Mesenchymal stem cell (in vitro differentiated cells and primary cell): ENCODE data around the gene OTOF.

ENCODE experiments used
- DNase-seq: peaks from one replicate; pipeline ENCODE4 v3.0.0-alpha.2; 2013
- H2AFZ ChIP-seq: one replicate; pipeline ENCODE4 v1.6.1; 2013; ENCODE audit warnings: low read depth, mild to moderate bottlenecking, control low read depth, inconsistent platforms, low read length, moderate library complexity
- H2AK5ac ChIP-seq: 2 replicates; pipeline ENCODE4 v1.6.1; 2013; ENCODE audit warnings: low read length, moderate library complexity, mild to moderate bottlenecking, inconsistent platforms; ENCODE audit not compliant: severe bottlenecking
- H2BK120ac ChIP-seq: one replicate; pipeline ENCODE4 v1.6.1; 2013; ENCODE audit warnings: low read depth, mild to moderate bottlenecking, inconsistent platforms, low read length, moderate library complexity
- H2BK12ac ChIP-seq, 2 experiments: one replicate each; pipeline ENCODE4 v1.6.1; 2013; ENCODE audit warnings: inconsistent platforms in 2 of 2, low read length in 2 of 2, mild to moderate bottlenecking in 2 of 2, moderate library complexity in 2 of 2, control low read depth in 1 of 2
- H2BK15ac ChIP-seq: one replicate; pipeline ENCODE4 v1.6.1; 2013; ENCODE audit warnings: mild to moderate bottlenecking, low read depth, inconsistent platforms; ENCODE audit not compliant: poor library complexity, severe bottlenecking
- H2BK5ac ChIP-seq: 2 replicates; pipeline ENCODE4 v1.6.1; 2013; ENCODE audit warnings: low read depth, mild to moderate bottlenecking, low read length, control low read depth, inconsistent platforms; ENCODE audit not compliant: poor library complexity, severe bottlenecking
- H3K14ac ChIP-seq, 2 experiments: one replicate each; pipeline ENCODE4 v1.6.1; 2013; ENCODE audit warnings: inconsistent platforms in 2 of 2, low read length in 2 of 2, control low read depth in 1 of 2, mild to moderate bottlenecking in 1 of 2, moderate library complexity in 1 of 2
- H3K18ac ChIP-seq, 2 experiments: one replicate each; pipeline ENCODE4 v1.6.1; 2013; ENCODE audit warnings: inconsistent platforms in 2 of 2, low read length in 2 of 2, control low read depth in 1 of 2, low read depth in 1 of 2, mild to moderate bottlenecking in 1 of 2
- H3K23ac ChIP-seq, 2 experiments: one replicate each; pipeline ENCODE4 v1.6.1; 2013; ENCODE audit warnings: inconsistent platforms in 2 of 2, low read length in 2 of 2, mild to moderate bottlenecking in 2 of 2, moderate library complexity in 2 of 2, control low read depth in 1 of 2
- H3K27ac ChIP-seq: 2 replicates; pipeline ENCODE4 v1.5.1; 2013; ENCODE audit warnings: mild to moderate bottlenecking, moderate library complexity, low read length, control low read depth, inconsistent platforms; ENCODE audit not compliant: poor library complexity, severe bottlenecking
- H3K27me3 ChIP-seq, 2 experiments: 2 replicates each; pipeline versions ENCODE4 v1.6.1 to v1.7.0; 2013; ENCODE audit warnings: low read length in 2 of 2, mild to moderate bottlenecking in 2 of 2, moderate library complexity in 2 of 2, control low read depth in 1 of 2, inconsistent platforms in 1 of 2; ENCODE audit not compliant: control insufficient read depth in 1 of 2, insufficient read depth in 1 of 2
- H3K36me3 ChIP-seq, 2 experiments: 2 replicates each; pipeline versions ENCODE4 v1.6.1 to v1.7.0; 2013; ENCODE audit warnings: low read length in 2 of 2, control low read depth in 1 of 2, inconsistent platforms in 1 of 2, low read depth in 1 of 2, mild to moderate bottlenecking in 1 of 2; ENCODE audit not compliant: insufficient read depth in 2 of 2, control insufficient read depth in 1 of 2
- H3K4ac ChIP-seq, 2 experiments: one replicate each; pipeline ENCODE4 v1.6.1; 2013; ENCODE audit warnings: inconsistent platforms in 2 of 2, low read length in 2 of 2, mild to moderate bottlenecking in 2 of 2, moderate library complexity in 2 of 2, control low read depth in 1 of 2, low read depth in 1 of 2
- H3K4me1 ChIP-seq: 2 replicates; pipeline ENCODE4 v1.6.1; 2013; ENCODE audit warnings: low read depth, low read length, control low read depth; ENCODE audit not compliant: control insufficient read depth, insufficient read depth
- H3K4me2 ChIP-seq: 2 replicates; pipeline ENCODE4 v1.6.1; 2013; ENCODE audit warnings: low read length, mild to moderate bottlenecking, inconsistent platforms; ENCODE audit not compliant: poor library complexity, severe bottlenecking
- H3K4me3 ChIP-seq, 2 experiments: 2 replicates each; pipeline versions ENCODE4 v1.5.1 to v1.7.0; 2013; ENCODE audit warnings: low read length in 2 of 2, mild to moderate bottlenecking in 2 of 2, control low read depth in 1 of 2, low read depth in 1 of 2; ENCODE audit not compliant: insufficient read depth in 1 of 2
- H3K79me1 ChIP-seq: replicated peaks from 2 replicates; pipeline ENCODE4 v1.6.1; 2013; ENCODE audit warnings: mild to moderate bottlenecking, control low read depth, low read length, inconsistent platforms; ENCODE audit not compliant: poor library complexity, severe bottlenecking
- H3K9ac ChIP-seq: 2 replicates; pipeline ENCODE4 v1.7.0; 2013; ENCODE audit warnings: mild to moderate bottlenecking, low read length, moderate library complexity
- H3K9me3 ChIP-seq: 2 replicates; pipeline ENCODE4 v1.7.0; 2013; ENCODE audit warnings: mild to moderate bottlenecking, low read length; ENCODE audit not compliant: control insufficient read depth
- H4K8ac ChIP-seq: one replicate; pipeline ENCODE4 v1.6.1; 2013; ENCODE audit warnings: inconsistent platforms, mild to moderate bottlenecking, low read length, moderate library complexity
- H4K91ac ChIP-seq: one replicate; pipeline ENCODE4 v1.6.1; 2013; ENCODE audit warnings: mild to moderate bottlenecking, low read length, inconsistent platforms
- WGBS: methylation state at CpG from one replicate; pipeline ENCODE4 v1.1.7; 2013; ENCODE audit warnings: mixed read lengths; 5-methylcytosine and 5-hydroxymethylcytosine counted together

Gene OTOF

DNA sequence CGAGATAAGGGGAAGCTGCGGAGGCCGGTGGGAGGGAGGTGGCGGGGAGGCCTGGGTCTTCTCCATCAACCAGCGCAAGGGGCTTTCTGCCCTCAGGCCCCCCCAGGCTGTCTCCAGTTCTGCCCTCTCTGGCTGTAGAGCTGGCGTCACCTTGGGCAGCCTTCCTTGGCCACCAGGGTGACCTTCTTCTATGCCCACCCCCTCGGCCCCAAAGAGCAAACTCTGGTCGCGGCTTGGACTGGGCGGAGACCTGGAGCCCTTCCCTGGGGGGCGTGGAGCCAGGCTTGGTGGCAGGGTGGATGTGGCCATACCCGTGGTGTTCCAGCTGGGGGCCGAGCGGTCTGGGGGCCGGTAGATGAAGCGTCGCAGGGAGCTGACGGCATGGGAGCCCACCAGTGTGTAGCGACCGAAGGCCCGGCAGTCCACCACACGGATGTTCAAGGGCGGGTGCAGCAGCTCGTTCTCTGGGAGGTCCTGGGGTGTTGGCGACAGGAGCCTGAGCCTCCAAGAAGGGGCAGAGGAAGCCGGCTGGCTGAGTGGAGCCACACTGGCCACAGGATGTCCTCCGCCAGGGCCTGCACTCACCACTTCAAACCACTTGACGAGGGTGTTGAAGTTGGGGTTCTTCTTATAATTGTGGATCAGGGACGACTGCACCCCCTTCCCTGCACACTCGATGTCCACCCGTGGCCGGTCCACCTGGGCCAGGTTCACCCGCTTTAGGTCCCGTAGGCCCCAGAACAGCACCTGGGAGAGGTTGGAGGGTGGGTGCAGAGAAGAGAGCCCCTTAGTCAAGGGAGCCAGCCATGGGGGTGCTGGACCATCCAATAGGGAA is 4.9 kb downstream of the OTOF start:
- H3K23ac ChIP-seq = no peak overlapping the region

DNA sequence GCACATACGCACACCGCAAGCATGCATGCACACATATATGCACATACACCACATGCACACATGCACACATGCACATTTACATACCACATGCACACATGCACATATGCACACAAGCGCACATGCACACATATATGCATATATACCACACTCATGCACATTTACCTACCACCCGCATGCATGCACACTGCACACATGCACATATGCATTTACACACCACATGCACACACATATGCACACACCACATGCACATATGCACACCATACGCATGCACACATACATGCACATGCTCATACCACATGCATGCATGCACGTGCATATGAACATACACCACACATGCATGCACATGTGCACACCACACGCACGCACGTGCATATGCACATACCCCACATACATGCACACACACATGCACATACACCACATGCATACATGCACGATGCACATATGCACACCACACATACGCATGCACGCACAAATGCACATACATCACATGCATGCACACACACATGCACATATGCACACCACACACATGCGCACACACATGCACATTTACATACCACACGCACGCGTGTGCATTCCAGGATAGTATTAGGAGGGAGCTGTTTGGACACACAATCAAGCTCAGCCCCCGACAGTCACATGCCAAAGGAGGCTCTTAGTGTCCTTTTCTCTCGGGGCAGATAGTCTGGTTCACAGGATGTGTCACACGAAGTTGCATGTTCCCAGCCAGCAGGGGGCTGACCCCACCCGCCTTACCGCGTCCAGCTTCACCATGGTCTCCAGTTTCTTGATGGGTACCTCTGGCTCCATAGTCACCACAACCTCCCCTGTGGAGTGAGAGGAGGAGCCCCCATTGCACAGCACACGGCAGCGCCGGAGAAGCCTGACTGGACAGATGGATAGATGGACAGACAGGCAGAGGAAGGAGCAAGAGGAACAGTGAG is 5.9 kb downstream of the OTOF start:
- no peaks in the 10 kb centered on the region for H3K79me1 ChIP-seq
- 91% methylated on average over 25 of the region's 25 CpGs for WGBS
- H3K4ac ChIP-seq = no peak overlapping the region
- H2BK15ac ChIP-seq = no peak overlapping the region
- no peak overlapping the region for H3K4me3 ChIP-seq
- no peak overlapping the region for H2BK120ac ChIP-seq
- H3K27ac ChIP-seq = no peak overlapping the region
- no peak overlapping the region for H3K18ac ChIP-seq
- no peak overlapping the region for H4K8ac ChIP-seq
- H2AK5ac ChIP-seq = no peak overlapping the region
- no peak overlapping the region for H3K9ac ChIP-seq
- H3K4me1 ChIP-seq = no peaks in the 10 kb centered on the region
- no peaks in the 10 kb centered on the region for H3K27me3 ChIP-seq
- DNase-seq = no peak
- peaks cover 10% of the 10 kb centered on the region for H3K9me3 ChIP-seq
- no peak overlapping the region for H2BK12ac ChIP-seq
- H2BK5ac ChIP-seq = no peak overlapping the region
- H3K23ac ChIP-seq = no peak overlapping the region
- H3K4me2 ChIP-seq = no peak overlapping the region
- peak overlapping the region in 1 of 2 experiments; percentile 63 for H3K14ac ChIP-seq
- H3K36me3 ChIP-seq = no peaks in the 10 kb centered on the region
- H4K91ac ChIP-seq = no peak overlapping the region
- no peak overlapping the region for H2AFZ ChIP-seq

More for the DNA sequence above, 4.9 kb downstream of the OTOF start:
- Histone ChIP-seq H3K9me3 (peaks cover 10% of the 10 kb centered on the region), H3K79me1 (no peaks in the 10 kb centered on the region), H3K36me3 (no peaks in the 10 kb centered on the region), H3K4ac (no peak overlapping the region), H3K4me3 (no peak overlapping the region), H3K9ac (no peak overlapping the region), H2BK15ac (no peak overlapping the region), H2AK5ac (no peak overlapping the region), H3K27me3 (no peaks in the 10 kb centered on the region), H2BK120ac (no peak overlapping the region), H4K8ac (no peak overlapping the region), H3K4me2 (no peak overlapping the region), H4K91ac (no peak overlapping the region), H3K4me1 (no peaks in the 10 kb centered on the region), H3K18ac (no peak overlapping the region), H3K27ac (no peak overlapping the region), H2AFZ (no peak overlapping the region), H3K14ac (no peak overlapping the region), H2BK5ac (no peak overlapping the region), H2BK12ac (no peak overlapping the region)
- no peak for DNase-seq
- WGBS = 97% methylated on average over 32 of the region's 34 CpGs

- no peak overlapping the region for H2BK12ac ChIP-seq
- H4K91ac ChIP-seq = no peak overlapping the region
- no peak overlapping the region for H4K8ac ChIP-seq
- no peak overlapping the region for H3K14ac ChIP-seq
- H2BK120ac ChIP-seq = no peak overlapping the region
- H3K18ac ChIP-seq = no peak overlapping the region
- no peak overlapping the region for H2AK5ac ChIP-seq
- H2BK5ac ChIP-seq = no peak overlapping the region
- no peaks in the 10 kb centered on the region for H3K4me1 ChIP-seq
- H3K79me1 ChIP-seq = no peaks in the 10 kb centered on the region
- WGBS = 17% methylated on average over 1 of the region's 2 CpGs
- H3K4me2 ChIP-seq = no peak overlapping the region
- H3K27ac ChIP-seq = no peak overlapping the region
- H3K23ac ChIP-seq = no peak overlapping the region
- H3K4me3 ChIP-seq = no peak overlapping the region
- H3K27me3 ChIP-seq = no peaks in the 10 kb centered on the region
- H3K36me3 ChIP-seq = no peaks in the 10 kb centered on the region
- peaks cover 10% of the 10 kb centered on the region for H3K9me3 ChIP-seq
- no peak overlapping the region for H2BK15ac ChIP-seq
- no peak overlapping the region for H3K4ac ChIP-seq
- H3K9ac ChIP-seq = no peak overlapping the region
- H2AFZ ChIP-seq = no peak overlapping the region
- no peak for DNase-seq
These were observed 6.6 kb downstream of the OTOF start for GRCh38 chr2:26471289-26471688.
